ENCODE measurements around the gene GSS.

DNA sequence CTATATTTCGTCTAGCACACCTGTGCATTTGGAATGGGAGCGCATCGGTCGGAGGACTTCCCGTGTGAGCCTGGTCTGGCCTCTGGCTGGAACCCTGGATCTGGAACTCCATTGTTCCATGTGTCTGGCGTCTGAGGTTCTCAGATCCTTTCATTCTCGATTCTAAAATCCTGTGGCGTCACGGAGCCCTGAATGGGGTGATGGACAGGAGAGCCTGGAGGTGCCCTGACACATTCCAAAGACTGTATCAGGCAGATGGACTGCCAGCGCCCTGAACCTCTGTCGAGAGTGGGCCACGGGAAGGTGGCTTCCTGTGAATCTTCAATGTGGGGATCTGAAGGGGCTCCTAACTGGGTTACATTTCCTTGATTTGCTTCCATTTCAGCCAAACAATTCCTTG is 20.7 kb upstream of the GSS start:
- TF ChIP-seq, protein P1, sequence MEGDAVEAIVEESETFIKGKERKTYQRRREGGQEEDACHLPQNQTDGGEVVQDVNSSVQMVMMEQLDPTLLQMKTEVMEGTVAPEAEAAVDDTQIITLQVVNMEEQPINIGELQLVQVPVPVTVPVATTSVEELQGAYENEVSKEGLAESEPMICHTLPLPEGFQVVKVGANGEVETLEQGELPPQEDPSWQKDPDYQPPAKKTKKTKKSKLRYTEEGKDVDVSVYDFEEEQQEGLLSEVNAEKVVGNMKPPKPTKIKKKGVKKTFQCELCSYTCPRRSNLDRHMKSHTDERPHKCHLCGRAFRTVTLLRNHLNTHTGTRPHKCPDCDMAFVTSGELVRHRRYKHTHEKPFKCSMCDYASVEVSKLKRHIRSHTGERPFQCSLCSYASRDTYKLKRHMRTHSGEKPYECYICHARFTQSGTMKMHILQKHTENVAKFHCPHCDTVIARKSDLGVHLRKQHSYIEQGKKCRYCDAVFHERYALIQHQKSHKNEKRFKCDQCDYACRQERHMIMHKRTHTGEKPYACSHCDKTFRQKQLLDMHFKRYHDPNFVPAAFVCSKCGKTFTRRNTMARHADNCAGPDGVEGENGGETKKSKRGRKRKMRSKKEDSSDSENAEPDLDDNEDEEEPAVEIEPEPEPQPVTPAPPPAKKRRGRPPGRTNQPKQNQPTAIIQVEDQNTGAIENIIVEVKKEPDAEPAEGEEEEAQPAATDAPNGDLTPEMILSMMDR (IDR thresholded peaks at IDR 0.05; ENCODE audit: low read length) = no peak
- no peak for TF ChIP-seq EZH2 (IDR thresholded peaks at IDR 0.05; ENCODE audit: borderline replicate concordance, low read length)

All from OCI-LY1 (cell line).